HEK293 (cell line): ENCODE data around the gene METRNL.
"Not testable (repeated sequence)": the region's sequence is repeated elsewhere in the genome, so short reads cannot be mapped to it uniquely, and the experiment has no call there.

Experiments used
- CTCF ChIA-PET: fragments of 350-600 bp; formaldehyde crosslinking; extraction: SDS; loops from one replicate; lab custom pipeline; 2021; ENCODE audit warnings: antibody characterized with exemption; lab: Yijun Ruan, JAX
- POLR2A ChIA-PET: fragments of 300-600 bp; formaldehyde crosslinking; extraction: SDS; loops from one replicate; lab custom pipeline; 2020; ENCODE audit warnings: antibody characterized with exemption, inconsistent platforms; lab: Yijun Ruan, JAX
- H3K27ac ChIP-seq: fragments of 200-500 bp; sonication (Bioruptor generic); 2 replicates; pipeline ENCODE4 v1.5.1; 2014; ENCODE audit warnings: low read depth, low read length, control low read depth, inconsistent platforms; ENCODE audit errors: extremely low read depth
- H3K36me3 ChIP-seq, 2 experiments: fragments of 200-500 bp in 1 of 2; sonication (Bioruptor generic) in 1 of 2; 1 replicate in 1 of 2; 2 replicates in 1 of 2; pipeline ENCODE4 v1.5.1; 2014 to 2017; ENCODE audit warnings: inconsistent platforms in 2 of 2, low read length in 2 of 2; ENCODE audit not compliant: control insufficient read depth in 2 of 2, insufficient read depth in 1 of 2
- H3K4me1 ChIP-seq: fragments of 200-500 bp; sonication (Bioruptor generic); 2 replicates; pipeline ENCODE4 v1.5.1; 2014; ENCODE audit warnings: mild to moderate bottlenecking, low read length, inconsistent platforms; ENCODE audit not compliant: control insufficient read depth, insufficient read depth
- H3K4me3 ChIP-seq: 2 replicates; pipeline ENCODE4 v1.5.1; 2011; ENCODE audit warnings: low read depth, mild to moderate bottlenecking, control low read depth, low read length, moderate library complexity
- H3K9me3 ChIP-seq: fragments of 200-500 bp; sonication (Bioruptor generic); 2 replicates; pipeline ENCODE4 v1.5.1; 2014; ENCODE audit warnings: low read depth, low read length, inconsistent platforms; ENCODE audit not compliant: control insufficient read depth, insufficient read depth
- SETDB1 ChIP-seq: IDR thresholded peaks from one replicate; pipeline ENCODE4 v1.6.1; 2017; ENCODE audit warnings: mild to moderate bottlenecking, low read length, moderate library complexity, mixed read lengths; ENCODE audit not compliant: insufficient read length
- ZBTB8A ChIP-seq: fragments of 450-650 bp; formaldehyde crosslinking; IDR thresholded peaks from 2 replicates; pipeline ENCODE4 v1.5.1; 2016; ENCODE audit warnings: missing biosample characterization, missing genetic modification characterization
- ZFP41 ChIP-seq: fragments of 450-650 bp; formaldehyde crosslinking; IDR thresholded peaks from 2 replicates; pipeline ENCODE4 v1.5.1; 2016; ENCODE audit warnings: missing biosample characterization, missing genetic modification characterization, borderline replicate concordance
- ZNF114 ChIP-seq: fragments of 450-650 bp; formaldehyde crosslinking; IDR thresholded peaks from 2 replicates; pipeline ENCODE4 v1.5.0; 2017; ENCODE audit warnings: missing biosample characterization, missing genetic modification characterization
- ZNF184 ChIP-seq: fragments of 450-650 bp; IDR thresholded peaks from 2 replicates; pipeline ENCODE4 v1.5.1; 2018; ENCODE audit warnings: missing biosample characterization, mild to moderate bottlenecking, missing genetic modification characterization
- ZNF341 ChIP-seq: fragments of 450-650 bp; formaldehyde crosslinking; IDR thresholded peaks from 2 replicates; pipeline ENCODE4; 2016; ENCODE audit warnings: low read depth, missing biosample characterization, missing genetic modification characterization
- ZNF514 ChIP-seq: fragments of 450-650 bp; formaldehyde crosslinking; IDR thresholded peaks from 2 replicates; pipeline ENCODE4 v1.5.1; 2016; ENCODE audit warnings: missing biosample characterization, missing genetic modification characterization
- ZNF549 ChIP-seq: fragments of 450-650 bp; IDR thresholded peaks from 2 replicates; pipeline ENCODE4 v1.5.1; 2018; ENCODE audit warnings: missing biosample characterization, missing genetic modification characterization, mild to moderate bottlenecking, inconsistent platforms, moderate library complexity
- ZNF610 ChIP-seq: fragments of 450-650 bp; formaldehyde crosslinking; IDR thresholded peaks from 2 replicates; pipeline ENCODE4 v1.5.1; 2016; ENCODE audit warnings: missing biosample characterization, missing genetic modification characterization, borderline replicate concordance
- ZNF626 ChIP-seq: fragments of 450-650 bp; sonication (Bioruptor Pico); formaldehyde crosslinking; IDR thresholded peaks from 2 replicates; pipeline ENCODE4 v1.5.1; 2018; ENCODE audit warnings: missing biosample characterization, missing genetic modification characterization, inconsistent platforms
- ZNF701 ChIP-seq: fragments of 450-650 bp; formaldehyde crosslinking; IDR thresholded peaks from 2 replicates; pipeline ENCODE4 v1.5.1; 2016; ENCODE audit warnings: missing biosample characterization, missing genetic modification characterization
- TF ChIP-seq, protein P1 (sequence below): fragments of 450-650 bp; formaldehyde crosslinking; IDR thresholded peaks from 2 replicates; pipeline ENCODE4 v1.5.1; 2016; ENCODE audit warnings: missing biosample characterization, missing genetic modification characterization, borderline replicate concordance
- TF ChIP-seq, protein P2 (sequence below): fragments of 450-650 bp; IDR thresholded peaks from 2 replicates; pipeline ENCODE4 v1.5.1; 2018; ENCODE audit warnings: missing biosample characterization, mild to moderate bottlenecking, missing genetic modification characterization
- TF ChIP-seq, protein P3 (sequence below): fragments of 450-650 bp; formaldehyde crosslinking; IDR thresholded peaks from 2 replicates; pipeline ENCODE4 v1.5.1; 2017; ENCODE audit warnings: missing biosample characterization, mild to moderate bottlenecking, missing genetic modification characterization, moderate library complexity

METRNL gene

DNA sequence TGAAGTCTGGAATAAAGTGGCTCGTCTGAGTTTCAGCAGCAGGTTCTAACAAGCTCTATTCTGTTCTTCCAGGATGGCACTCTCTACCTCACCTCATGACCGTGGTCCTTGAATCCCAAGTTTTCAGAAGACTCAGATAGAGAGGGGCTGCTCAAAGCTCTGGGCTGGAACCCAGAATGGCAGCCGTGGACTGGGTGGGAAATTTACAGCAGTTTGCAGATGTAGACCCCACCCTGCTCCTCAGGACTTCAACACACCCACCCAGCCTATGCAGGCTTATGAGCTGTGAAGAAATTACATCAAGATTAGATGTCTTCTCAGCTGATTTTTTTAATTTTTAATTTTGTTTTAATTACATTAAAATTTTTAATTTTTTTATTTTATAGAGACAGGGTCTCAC, 59.4 kb downstream of the METRNL start:
- Histone ChIP-seq H3K27ac (no peak overlapping the region), H3K36me3 (no peaks in the 10 kb centered on the region), H3K4me3 (no peak overlapping the region), H3K9me3 (no peaks in the 10 kb centered on the region; the same call in 1 of the 2 replicates), H3K4me1 (no peaks in the 10 kb centered on the region)
- TF ChIP-seq ZBTB8A (no peak), ZNF514 (tag by site-specific recombination) (no peak), ZNF341 (tag by site-specific recombination) (no peak), ZNF184 (tag by site-specific recombination) (no peak), ZNF610 (no peak), ZNF114 (tag by site-specific recombination) (no peak), ZFP41 (no peak)
- TF ChIP-seq, protein P1, sequence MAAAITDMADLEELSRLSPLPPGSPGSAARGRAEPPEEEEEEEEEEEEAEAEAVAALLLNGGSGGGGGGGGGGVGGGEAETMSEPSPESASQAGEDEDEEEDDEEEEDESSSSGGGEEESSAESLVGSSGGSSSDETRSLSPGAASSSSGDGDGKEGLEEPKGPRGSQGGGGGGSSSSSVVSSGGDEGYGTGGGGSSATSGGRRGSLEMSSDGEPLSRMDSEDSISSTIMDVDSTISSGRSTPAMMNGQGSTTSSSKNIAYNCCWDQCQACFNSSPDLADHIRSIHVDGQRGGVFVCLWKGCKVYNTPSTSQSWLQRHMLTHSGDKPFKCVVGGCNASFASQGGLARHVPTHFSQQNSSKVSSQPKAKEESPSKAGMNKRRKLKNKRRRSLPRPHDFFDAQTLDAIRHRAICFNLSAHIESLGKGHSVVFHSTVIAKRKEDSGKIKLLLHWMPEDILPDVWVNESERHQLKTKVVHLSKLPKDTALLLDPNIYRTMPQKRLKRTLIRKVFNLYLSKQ (tag by site-specific recombination), result no peak
- TF ChIP-seq, protein P2, sequence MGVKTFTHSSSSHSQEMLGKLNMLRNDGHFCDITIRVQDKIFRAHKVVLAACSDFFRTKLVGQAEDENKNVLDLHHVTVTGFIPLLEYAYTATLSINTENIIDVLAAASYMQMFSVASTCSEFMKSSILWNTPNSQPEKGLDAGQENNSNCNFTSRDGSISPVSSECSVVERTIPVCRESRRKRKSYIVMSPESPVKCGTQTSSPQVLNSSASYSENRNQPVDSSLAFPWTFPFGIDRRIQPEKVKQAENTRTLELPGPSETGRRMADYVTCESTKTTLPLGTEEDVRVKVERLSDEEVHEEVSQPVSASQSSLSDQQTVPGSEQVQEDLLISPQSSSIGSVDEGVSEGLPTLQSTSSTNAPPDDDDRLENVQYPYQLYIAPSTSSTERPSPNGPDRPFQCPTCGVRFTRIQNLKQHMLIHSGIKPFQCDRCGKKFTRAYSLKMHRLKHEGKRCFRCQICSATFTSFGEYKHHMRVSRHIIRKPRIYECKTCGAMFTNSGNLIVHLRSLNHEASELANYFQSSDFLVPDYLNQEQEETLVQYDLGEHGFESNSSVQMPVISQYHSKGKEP (tag by site-specific recombination), result no peak
- TF ChIP-seq, protein P3, sequence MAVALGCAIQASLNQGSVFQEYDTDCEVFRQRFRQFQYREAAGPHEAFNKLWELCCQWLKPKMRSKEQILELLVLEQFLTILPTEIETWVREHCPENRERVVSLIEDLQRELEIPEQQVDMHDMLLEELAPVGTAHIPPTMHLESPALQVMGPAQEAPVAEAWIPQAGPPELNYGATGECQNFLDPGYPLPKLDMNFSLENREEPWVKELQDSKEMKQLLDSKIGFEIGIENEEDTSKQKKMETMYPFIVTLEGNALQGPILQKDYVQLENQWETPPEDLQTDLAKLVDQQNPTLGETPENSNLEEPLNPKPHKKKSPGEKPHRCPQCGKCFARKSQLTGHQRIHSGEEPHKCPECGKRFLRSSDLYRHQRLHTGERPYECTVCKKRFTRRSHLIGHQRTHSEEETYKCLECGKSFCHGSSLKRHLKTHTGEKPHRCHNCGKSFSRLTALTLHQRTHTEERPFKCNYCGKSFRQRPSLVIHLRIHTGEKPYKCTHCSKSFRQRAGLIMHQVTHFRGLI (tag by site-specific recombination), result no peak
- ChIA-PET POLR2A (no interaction called here), CTCF (interaction anchor here (0.6 kb wide), 1 partner anchor 16 kb away, joined by 5 read pairs; no protein-coding TSS in a partner anchor)

DNA sequence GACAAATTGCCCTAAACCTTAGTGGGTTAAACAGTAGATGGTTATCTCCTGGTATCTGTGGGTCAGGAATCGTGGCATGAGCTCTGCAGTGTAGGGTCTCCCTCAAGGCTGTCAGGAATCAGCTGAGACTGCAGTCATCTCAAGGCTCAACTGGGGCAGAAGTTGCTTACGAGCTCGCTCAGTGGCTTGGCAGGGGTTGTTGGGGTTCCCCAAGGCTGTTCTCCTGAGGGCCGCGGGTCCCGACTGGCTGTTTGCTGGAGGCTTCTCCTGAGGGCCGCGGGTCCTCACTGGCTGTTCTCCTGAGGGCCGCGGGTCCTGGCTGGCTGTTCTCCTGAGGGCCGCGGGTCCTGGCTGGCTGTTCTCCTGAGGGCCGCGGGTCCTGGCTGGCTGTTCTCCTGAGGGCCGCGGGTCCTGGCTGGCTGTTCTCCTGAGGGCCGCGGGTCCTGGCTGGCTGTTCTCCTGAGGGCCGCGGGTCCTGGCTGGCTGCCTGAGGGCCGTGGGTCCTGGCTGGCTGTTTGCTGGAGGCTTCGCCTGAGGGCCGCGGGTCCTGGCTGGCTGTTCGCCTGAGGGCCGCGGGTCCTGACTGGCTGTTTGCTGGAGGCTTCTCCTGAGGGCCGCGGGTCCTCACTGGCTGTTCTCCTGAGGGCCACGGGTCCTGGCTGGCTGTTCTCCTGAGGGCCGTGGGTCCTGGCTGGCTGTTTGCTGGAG, 60.3 kb downstream of the METRNL start:
- CTCF ChIA-PET, POLR2A ChIA-PET: not testable (repeated sequence)

DNA sequence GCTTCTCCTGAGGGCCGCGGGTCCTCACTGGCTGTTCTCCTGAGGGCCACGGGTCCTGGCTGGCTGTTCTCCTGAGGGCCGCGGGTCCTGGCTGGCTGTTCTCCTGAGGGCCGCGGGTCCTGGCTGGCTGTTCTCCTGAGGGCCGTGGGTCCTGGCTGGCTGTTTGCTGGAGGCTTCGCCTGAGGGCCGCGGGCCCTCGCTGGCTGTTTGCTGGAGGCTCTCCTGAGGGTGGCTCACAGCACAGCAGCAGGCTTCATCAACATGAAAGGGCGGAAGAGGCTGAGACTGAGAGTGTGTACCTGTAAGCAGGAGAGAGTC, 60.8 kb downstream of the METRNL start:
- H3K9me3 ChIP-seq, POLR2A ChIA-PET, H3K4me3 ChIP-seq, H3K36me3 ChIP-seq, H3K27ac ChIP-seq, H3K4me1 ChIP-seq, CTCF ChIA-PET: not testable (repeated sequence)

More for the DNA sequence above, 60.3 kb downstream of the METRNL start:
- not testable (repeated sequence) for H3K4me1 ChIP-seq, H3K27ac ChIP-seq, H3K36me3 ChIP-seq, H3K4me3 ChIP-seq, H3K9me3 ChIP-seq

DNA sequence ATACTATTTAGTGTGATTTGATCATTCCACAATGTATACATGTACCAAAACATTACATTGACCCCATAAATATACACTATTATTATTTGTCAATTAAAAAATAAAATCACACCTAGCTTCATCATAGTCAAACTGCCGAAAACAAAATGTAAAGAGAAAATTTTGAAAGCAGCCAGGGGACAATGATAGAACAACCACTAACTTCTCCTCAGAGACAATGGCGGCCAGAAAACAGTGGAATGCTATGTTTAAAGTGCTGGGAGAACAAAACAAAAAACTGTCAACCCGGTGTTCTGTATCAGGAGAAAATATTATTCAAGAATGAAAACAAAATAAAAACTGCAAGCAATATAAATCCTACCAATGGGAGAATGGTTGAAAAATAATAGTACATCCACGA, 63.2 kb downstream of the METRNL start:
- TF ChIP-seq ZNF549 (tag by site-specific recombination) (0 out of 2 replicates have a peak, but pooled peaks have one; percentile 17), ZNF626 (0 out of 2 replicates have a peak, but pooled peaks have one; percentile 38), ZNF701 (tag by site-specific recombination) (no peak), SETDB1 (peak; percentile 87)
- no peak overlapping the region for H3K27ac ChIP-seq
- ChIA-PET POLR2A (no interaction called here), CTCF (interaction anchor here (0.6 to 1.2 kb wide), 4 partner anchors 9 to 319 kb away, joined by 3 read pairs; no protein-coding TSS in a partner anchor)
- no peaks in the 10 kb centered on the region for H3K36me3 ChIP-seq
- no peaks in the 10 kb centered on the region; the same call in 1 of the 2 replicates for H3K9me3 ChIP-seq
- H3K4me1 ChIP-seq, result no peaks in the 10 kb centered on the region
- no peak overlapping the region for H3K4me3 ChIP-seq
